Skeletal muscle tissue (tissue), 4 donors: Measurements from ENCODE around the gene EPS8. TPM values are rescaled to one million over a fixed set of nuclear protein-coding genes. Genes with fewer than 3 reads are reported as not detected.
A peak's percentile ranks its signal among the peaks of the same experiment; 100 is the strongest.

Experiments
- H3K27ac ChIP-seq: one replicate; pipeline ENCODE4 v1.7.0; 2013; ENCODE audit warnings: mild to moderate bottlenecking, low read depth, low read length, inconsistent platforms
- H3K27me3 ChIP-seq, 3 donors: one replicate each; pipeline ENCODE4 v1.7.0; 2013; ENCODE audit warnings: low read length in 3 of 3; ENCODE audit not compliant: control insufficient read depth in 3 of 3, insufficient read depth in 3 of 3
- H3K36me3 ChIP-seq, 3 donors: one replicate each; pipeline ENCODE4 v1.7.0; 2013; ENCODE audit warnings: low read length in 3 of 3; ENCODE audit not compliant: control insufficient read depth in 3 of 3, insufficient read depth in 3 of 3
- H3K4me1 ChIP-seq, 3 donors: one replicate each; pipeline ENCODE4 v1.7.0; 2013; ENCODE audit warnings: low read length in 3 of 3, mild to moderate bottlenecking in 3 of 3; ENCODE audit not compliant: control insufficient read depth in 3 of 3, insufficient read depth in 3 of 3
- H3K4me3 ChIP-seq, 3 donors: one replicate each; pipeline ENCODE4 v1.7.0; 2013; ENCODE audit warnings: low read length in 3 of 3
- H3K9ac ChIP-seq, 3 donors: one replicate each; pipeline ENCODE4 v1.7.0; 2013; ENCODE audit warnings: low read length in 3 of 3, mild to moderate bottlenecking in 3 of 3, moderate library complexity in 2 of 3, low read depth in 1 of 3
- H3K9me3 ChIP-seq, 3 donors: one replicate each; pipeline ENCODE4 v1.7.0; 2013; ENCODE audit warnings: low read length in 3 of 3; ENCODE audit not compliant: control insufficient read depth in 3 of 3
- total RNA-seq: library from RNA; depleted of rRNA; stranded (reverse); fragments of >200 nt; gene quantifications from one replicate; pipeline ENCODE4 v1.2.3, GENCODE V29; 2014
- donor health status: Osteomylitis.

The EPS8 gene
- total RNA-seq, 1 donor from 2014 or later, result 27.7 TPM

- no peaks in the 10 kb centered on the region for H3K27me3 ChIP-seq
- H3K4me3 ChIP-seq, result no peak overlapping the region
- no peaks in the 10 kb centered on the region for H3K9me3 ChIP-seq
- no peak overlapping the region for H3K9ac ChIP-seq
- H3K27ac ChIP-seq, result peak overlapping the region; percentile 74
- peaks cover 7 to 17% (median 9%) of the 10 kb centered on the region in 3 donors for H3K4me1 ChIP-seq
- no peaks in the 10 kb centered on the region for H3K36me3 ChIP-seq
Measured at GRCh38 chr12:15701206-15701605, 88.0 kb downstream of the EPS8 start.

GRCh38 chr12:15700595-15700994, 88.6 kb downstream of the EPS8 start:
- H3K36me3 ChIP-seq, result no peaks in the 10 kb centered on the region
- no peak overlapping the region for H3K4me3 ChIP-seq
- H3K4me1 ChIP-seq, result peaks cover 5 to 14% (median 9%) of the 10 kb centered on the region in 3 donors
- H3K9me3 ChIP-seq, result no peaks in the 10 kb centered on the region
- no peak overlapping the region for H3K9ac ChIP-seq
- peak overlapping the region; percentile 74 for H3K27ac ChIP-seq
- H3K27me3 ChIP-seq, result no peaks in the 10 kb centered on the region

GRCh38 chr12:15699886-15700285, 89.3 kb downstream of the EPS8 start:
- Histone ChIP-seq H3K27ac (peak overlapping the region; percentile 74), H3K36me3 (no peaks in the 10 kb centered on the region), H3K4me3 (no peak overlapping the region), H3K27me3 (no peaks in the 10 kb centered on the region), H3K9ac (no peak overlapping the region), H3K9me3 (no peaks in the 10 kb centered on the region), H3K4me1 (peaks cover 5 to 14% (median 9%) of the 10 kb centered on the region in 3 donors)

- Histone ChIP-seq H3K27ac (peak overlapping the region; percentile 74), H3K27me3 (no peaks in the 10 kb centered on the region), H3K4me1 (peaks cover 5 to 14% (median 9%) of the 10 kb centered on the region in 3 donors), H3K9me3 (no peaks in the 10 kb centered on the region), H3K4me3 (no peak overlapping the region), H3K36me3 (no peaks in the 10 kb centered on the region), H3K9ac (no peak overlapping the region)
Measured at GRCh38 chr12:15698377-15698871, 90.8 kb downstream of the EPS8 start.

- Histone ChIP-seq H3K4me1 (peaks cover 5 to 17% (median 9%) of the 10 kb centered on the region in 3 donors), H3K4me3 (no peak overlapping the region), H3K27me3 (no peaks in the 10 kb centered on the region), H3K27ac (peak overlapping the region; percentile 45), H3K9me3 (no peaks in the 10 kb centered on the region), H3K9ac (no peak overlapping the region), H3K36me3 (no peaks in the 10 kb centered on the region)
Measured at GRCh38 chr12:15697201-15697600, 92.0 kb downstream of the EPS8 start.

GRCh38 chr12:15693228-15693911, 95.8 kb downstream of the EPS8 start:
- Histone ChIP-seq H3K27ac (peak overlapping the region; percentile 32), H3K9me3 (no peaks in the 10 kb centered on the region), H3K4me3 (no peak overlapping the region), H3K4me1 (peaks cover 3 to 20% (median 4%) of the 10 kb centered on the region in 3 donors), H3K36me3 (no peaks in the 10 kb centered on the region), H3K9ac (no peak overlapping the region), H3K27me3 (no peaks in the 10 kb centered on the region)

- Histone ChIP-seq H3K27me3 (no peaks in the 10 kb centered on the region), H3K36me3 (no peaks in the 10 kb centered on the region), H3K9ac (no peak overlapping the region), H3K9me3 (no peaks in the 10 kb centered on the region), H3K4me3 (no peak overlapping the region), H3K4me1 (peaks cover 3 to 18% (median 4%) of the 10 kb centered on the region in 3 donors), H3K27ac (peak overlapping the region; percentile 32)
Measured at GRCh38 chr12:15691388-15691787, 97.8 kb downstream of the EPS8 start.

- H3K27ac ChIP-seq, result peak overlapping the region; percentile 32
- peaks cover 3 to 18% (median 4%) of the 10 kb centered on the region in 3 donors for H3K4me1 ChIP-seq
- no peaks in the 10 kb centered on the region for H3K9me3 ChIP-seq
- no peak overlapping the region for H3K9ac ChIP-seq
- no peaks in the 10 kb centered on the region for H3K36me3 ChIP-seq
- H3K27me3 ChIP-seq, result no peaks in the 10 kb centered on the region
- H3K4me3 ChIP-seq, result no peak overlapping the region
Measured at GRCh38 chr12:15690320-15690719, 98.9 kb downstream of the EPS8 start.

GRCh38 chr12:15689751-15690191, 99.4 kb downstream of the EPS8 start:
- H3K4me1 ChIP-seq, result peaks cover 3 to 18% (median 4%) of the 10 kb centered on the region in 3 donors
- no peak overlapping the region for H3K27ac ChIP-seq

GRCh38 chr12:15688838-15689625, 100.2 kb downstream of the EPS8 start:
- peak overlapping the region in 1 of 3 donors; percentile 40 for H3K4me3 ChIP-seq

More at GRCh38 chr12:15689751-15690191, 99.4 kb downstream of the EPS8 start:
- peak overlapping the region in 1 of 3 donors; percentile 39 for H3K4me3 ChIP-seq
- no peak overlapping the region for H3K9ac ChIP-seq
- no peaks in the 10 kb centered on the region for H3K36me3 ChIP-seq
- no peaks in the 10 kb centered on the region for H3K27me3 ChIP-seq
- no peaks in the 10 kb centered on the region for H3K9me3 ChIP-seq

More at GRCh38 chr12:15688838-15689625, 100.2 kb downstream of the EPS8 start:
- Histone ChIP-seq H3K27me3 (no peaks in the 10 kb centered on the region), H3K4me1 (peaks cover 3 to 18% (median 4%) of the 10 kb centered on the region in 3 donors), H3K9me3 (no peaks in the 10 kb centered on the region), H3K36me3 (no peaks in the 10 kb centered on the region), H3K27ac (peak overlapping the region; percentile 63), H3K9ac (no peak overlapping the region)
